Measurements from ENCODE around the gene PIK3C2A.

The PIK3C2A gene

GRCh38 chr11:17185938-17186337, 21.8 kb downstream of the PIK3C2A start:
- H4K20me1 ChIP-seq (ENCODE audit: control insufficient read depth, insufficient read depth, low read depth, low read length) = no peaks in the 10 kb centered on the region

GRCh38 chr11:17184882-17185587, 22.8 kb downstream of the PIK3C2A start:
- H3K4me1 ChIP-seq (ENCODE audit: control insufficient read depth, low read length) = no peaks in the 10 kb centered on the region
- H3K9me3 ChIP-seq (ENCODE audit: control insufficient read depth, insufficient read depth, low read length) = no peaks in the 10 kb centered on the region
- H3K9me2 ChIP-seq (replicated peaks; ENCODE audit: control insufficient read depth, low read length) = no peaks in the 10 kb centered on the region
- H3K4me3 ChIP-seq (ENCODE audit: low read length) = no peak overlapping the region
- no peaks in the 10 kb centered on the region for H3F3A ChIP-seq (ENCODE audit: control insufficient read depth, insufficient read depth)
- peaks cover 41% of the 10 kb centered on the region for H3K79me2 ChIP-seq (ENCODE audit: control insufficient read depth, low read length)
- TF ChIP-seq, protein P1, sequence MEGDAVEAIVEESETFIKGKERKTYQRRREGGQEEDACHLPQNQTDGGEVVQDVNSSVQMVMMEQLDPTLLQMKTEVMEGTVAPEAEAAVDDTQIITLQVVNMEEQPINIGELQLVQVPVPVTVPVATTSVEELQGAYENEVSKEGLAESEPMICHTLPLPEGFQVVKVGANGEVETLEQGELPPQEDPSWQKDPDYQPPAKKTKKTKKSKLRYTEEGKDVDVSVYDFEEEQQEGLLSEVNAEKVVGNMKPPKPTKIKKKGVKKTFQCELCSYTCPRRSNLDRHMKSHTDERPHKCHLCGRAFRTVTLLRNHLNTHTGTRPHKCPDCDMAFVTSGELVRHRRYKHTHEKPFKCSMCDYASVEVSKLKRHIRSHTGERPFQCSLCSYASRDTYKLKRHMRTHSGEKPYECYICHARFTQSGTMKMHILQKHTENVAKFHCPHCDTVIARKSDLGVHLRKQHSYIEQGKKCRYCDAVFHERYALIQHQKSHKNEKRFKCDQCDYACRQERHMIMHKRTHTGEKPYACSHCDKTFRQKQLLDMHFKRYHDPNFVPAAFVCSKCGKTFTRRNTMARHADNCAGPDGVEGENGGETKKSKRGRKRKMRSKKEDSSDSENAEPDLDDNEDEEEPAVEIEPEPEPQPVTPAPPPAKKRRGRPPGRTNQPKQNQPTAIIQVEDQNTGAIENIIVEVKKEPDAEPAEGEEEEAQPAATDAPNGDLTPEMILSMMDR (IDR thresholded peaks at IDR 0.05; ENCODE audit: low read depth, low read length, poor library complexity, severe bottlenecking) = no peak
- TF ChIP-seq EZH2phosphoT487 (IDR thresholded peaks at IDR 0.05; ENCODE audit: borderline replicate concordance, low read length) = no peak
- no peaks in the 10 kb centered on the region for H4K20me1 ChIP-seq (ENCODE audit: control insufficient read depth, insufficient read depth, low read depth, low read length)
- H3K27me3 ChIP-seq (ENCODE audit: control insufficient read depth, low read length) = no peaks in the 10 kb centered on the region
- no peak overlapping the region for H3K27ac ChIP-seq (ENCODE audit: low read depth, low read length)
- no peak overlapping the region for H3K4me2 ChIP-seq (ENCODE audit: low read length)
- no peaks in the 10 kb centered on the region for H3K36me3 ChIP-seq (ENCODE audit: control insufficient read depth, low read length)

More at GRCh38 chr11:17185938-17186337, 21.8 kb downstream of the PIK3C2A start:
- Histone ChIP-seq H3K27ac (ENCODE audit: low read depth, low read length) (no peak overlapping the region), H3K9me3 (ENCODE audit: control insufficient read depth, insufficient read depth, low read length) (no peaks in the 10 kb centered on the region), H3K79me2 (ENCODE audit: control insufficient read depth, low read length) (peaks cover 39% of the 10 kb centered on the region), H3K4me1 (ENCODE audit: control insufficient read depth, low read length) (no peaks in the 10 kb centered on the region), H3K36me3 (ENCODE audit: control insufficient read depth, low read length) (no peaks in the 10 kb centered on the region), H3K4me3 (ENCODE audit: low read length) (no peak overlapping the region), H3F3A (ENCODE audit: control insufficient read depth, insufficient read depth) (no peaks in the 10 kb centered on the region), H3K9me2 (replicated peaks; ENCODE audit: control insufficient read depth, low read length) (no peaks in the 10 kb centered on the region), H3K27me3 (ENCODE audit: control insufficient read depth, low read length) (no peaks in the 10 kb centered on the region), H3K4me2 (ENCODE audit: low read length) (no peak overlapping the region)
- TF ChIP-seq EZH2phosphoT487 (IDR thresholded peaks at IDR 0.05; ENCODE audit: borderline replicate concordance, low read length) = no peak
- TF ChIP-seq, protein P1 (IDR thresholded peaks at IDR 0.05; ENCODE audit: low read depth, low read length, poor library complexity, severe bottlenecking) = no peak

- Histone ChIP-seq H3K79me2 (ENCODE audit: control insufficient read depth, low read length) (peaks cover 48% of the 10 kb centered on the region), H3K27ac (ENCODE audit: low read depth, low read length) (no peak overlapping the region), H3K9me2 (replicated peaks; ENCODE audit: control insufficient read depth, low read length) (no peaks in the 10 kb centered on the region), H3K4me3 (ENCODE audit: low read length) (no peak overlapping the region), H3K36me3 (ENCODE audit: control insufficient read depth, low read length) (no peaks in the 10 kb centered on the region), H4K20me1 (ENCODE audit: control insufficient read depth, insufficient read depth, low read depth, low read length) (no peaks in the 10 kb centered on the region), H3F3A (ENCODE audit: control insufficient read depth, insufficient read depth) (no peaks in the 10 kb centered on the region), H3K4me2 (ENCODE audit: low read length) (no peak overlapping the region), H3K9me3 (ENCODE audit: control insufficient read depth, insufficient read depth, low read length) (no peaks in the 10 kb centered on the region), H3K27me3 (ENCODE audit: control insufficient read depth, low read length) (no peaks in the 10 kb centered on the region), H3K4me1 (ENCODE audit: control insufficient read depth, low read length) (no peaks in the 10 kb centered on the region)
- no peak for TF ChIP-seq EZH2phosphoT487 (IDR thresholded peaks at IDR 0.05; ENCODE audit: borderline replicate concordance, low read length)
- TF ChIP-seq, protein P1 (IDR thresholded peaks at IDR 0.05; ENCODE audit: low read depth, low read length, poor library complexity, severe bottlenecking) = no peak
These were observed 23.9 kb downstream of the PIK3C2A start for GRCh38 chr11:17183836-17184235.

Data from DOHH2 (cell line).